HepG2 (cell line): Measurements from ENCODE around the gene NDUFS5. TPM values are rescaled to one million over a fixed set of nuclear protein-coding genes. Genes with fewer than 3 reads are reported as not detected.

Source experiments
- ARID5B ChIP-seq: IDR thresholded peaks from 2 replicates; pipeline ENCODE4 v1.4.0; 2020; ENCODE audit warnings: mild to moderate bottlenecking, missing genetic modification reagents
- DMAP1 ChIP-seq: IDR thresholded peaks from 2 replicates; pipeline ENCODE4 v1.6.1; 2016
- ERF ChIP-seq: IDR thresholded peaks from 2 replicates; pipeline ENCODE4 v1.6.1; 2018; ENCODE audit warnings: missing biosample characterization, missing genetic modification reagents
- MATR3 ChIP-seq: sonication (generic); formaldehyde crosslinking; IDR thresholded peaks from 2 replicates; pipeline ENCODE4 v1.4.0; 2020; ENCODE audit warnings: missing genetic modification reagents
- MXD3 ChIP-seq: IDR thresholded peaks from 2 replicates; pipeline ENCODE4 v1.6.1; 2016; ENCODE audit warnings: mild to moderate bottlenecking, missing biosample characterization, missing genetic modification reagents
- SIN3A ChIP-seq: IDR thresholded peaks from 2 replicates; pipeline ENCODE4 v1.6.1; 2011; ENCODE audit warnings: low read depth, mild to moderate bottlenecking, control low read depth, low read length, borderline replicate concordance
- ZNF224 ChIP-seq: sonication (generic); formaldehyde crosslinking; IDR thresholded peaks from 2 replicates; pipeline ENCODE4 v1.5.0; 2020; ENCODE audit warnings: mild to moderate bottlenecking, missing genetic modification reagents
- polyA plus RNA-seq, 8 experiments: library from polyadenylated mRNA; depleted of rRNA in 3 of 8; stranded (reverse) in 7 of 8; unstranded in 1 of 8; fragments of >200 nt; fragmentation: Illumina TruSeq in 4 of 8; extraction: Trizol in 4 of 8; gene quantifications; 2 replicates each; pipeline versions ENCODE4 v1.2.1 to v1.2.3, GENCODE V29; 2011 to 2016; ENCODE audit warnings: low read depth in 4 of 8, missing spikeins in 1 of 8, mixed read lengths in 1 of 8; ENCODE audit not compliant: insufficient read depth in 1 of 8
- total RNA-seq, 5 experiments: library from RNA; depleted of rRNA; stranded (reverse); fragments of >200 nt; fragmentation: Illumina TruSeq; extraction: Trizol; gene quantifications; 2 replicates each; pipeline ENCODE4 v1.2.3, GENCODE V29; 2016; ENCODE audit warnings: low read depth in 1 of 5
- TF ChIP-seq, protein P1 (sequence below): sonication (generic); formaldehyde crosslinking; IDR thresholded peaks from 2 replicates; pipeline ENCODE4 v1.5.0; 2020; ENCODE audit warnings: mild to moderate bottlenecking, missing genetic modification reagents

NDUFS5 gene
- total and polyA plus RNA-seq, 2 of the 13 experiments (the other 11 are each of a cell fraction or from before 2014, with no cell fraction given) = 263 to 466 TPM

- peak; percentile 44; the same call in 1 of the 2 replicates for TF ChIP-seq ARID5B (CRISPR knock-in tag)
- TF ChIP-seq ERF (CRISPR knock-in tag) = peak; percentile 74; the same call in 1 of the 2 replicates
- no peak for TF ChIP-seq MATR3
- TF ChIP-seq MXD3 (CRISPR knock-in tag) = no peak
- TF ChIP-seq, protein P1, sequence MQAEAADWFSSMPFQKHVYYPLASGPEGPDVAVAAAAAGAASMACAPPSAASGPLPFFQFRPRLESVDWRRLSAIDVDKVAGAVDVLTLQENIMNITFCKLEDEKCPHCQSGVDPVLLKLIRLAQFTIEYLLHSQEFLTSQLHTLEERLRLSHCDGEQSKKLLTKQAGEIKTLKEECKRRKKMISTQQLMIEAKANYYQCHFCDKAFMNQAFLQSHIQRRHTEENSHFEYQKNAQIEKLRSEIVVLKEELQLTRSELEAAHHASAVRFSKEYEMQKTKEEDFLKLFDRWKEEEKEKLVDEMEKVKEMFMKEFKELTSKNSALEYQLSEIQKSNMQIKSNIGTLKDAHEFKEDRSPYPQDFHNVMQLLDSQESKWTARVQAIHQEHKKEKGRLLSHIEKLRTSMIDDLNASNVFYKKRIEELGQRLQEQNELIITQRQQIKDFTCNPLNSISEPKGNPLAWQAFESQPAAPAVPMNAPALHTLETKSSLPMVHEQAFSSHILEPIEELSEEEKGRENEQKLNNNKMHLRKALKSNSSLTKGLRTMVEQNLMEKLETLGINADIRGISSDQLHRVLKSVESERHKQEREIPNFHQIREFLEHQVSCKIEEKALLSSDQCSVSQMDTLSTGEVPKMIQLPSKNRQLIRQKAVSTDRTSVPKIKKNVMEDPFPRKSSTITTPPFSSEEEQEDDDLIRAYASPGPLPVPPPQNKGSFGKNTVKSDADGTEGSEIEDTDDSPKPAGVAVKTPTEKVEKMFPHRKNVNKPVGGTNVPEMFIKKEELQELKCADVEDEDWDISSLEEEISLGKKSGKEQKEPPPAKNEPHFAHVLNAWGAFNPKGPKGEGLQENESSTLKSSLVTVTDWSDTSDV = no peak
- TF ChIP-seq SIN3A = peak; percentile 66; the same call in 1 of the 2 replicates
- TF ChIP-seq ZNF224 (CRISPR knock-in tag) = no peak
- TF ChIP-seq DMAP1 (CRISPR knock-in tag) = peak; percentile 70
These were observed 35.2 kb upstream of the NDUFS5 start, which contains the start of gene AKIRIN1 (continued) for GRCh38 chr1:38990738-38991637.
